ENCODE results near the gene FLOT1. TPM values are rescaled to one million over a fixed set of nuclear protein-coding genes. Genes with fewer than 3 reads are reported as not detected.
A peak's percentile ranks its signal among the peaks of the same experiment; 100 is the strongest.
"Not testable (repeated sequence)": the region's sequence is repeated elsewhere in the genome, so short reads cannot be mapped to it uniquely, and the experiment has no call there.

FLOT1 gene
- polyA plus RNA-seq, 2 of the 4 experiments (the other 2 are of a cell fraction) = 89.7 to 135 TPM

DNA sequence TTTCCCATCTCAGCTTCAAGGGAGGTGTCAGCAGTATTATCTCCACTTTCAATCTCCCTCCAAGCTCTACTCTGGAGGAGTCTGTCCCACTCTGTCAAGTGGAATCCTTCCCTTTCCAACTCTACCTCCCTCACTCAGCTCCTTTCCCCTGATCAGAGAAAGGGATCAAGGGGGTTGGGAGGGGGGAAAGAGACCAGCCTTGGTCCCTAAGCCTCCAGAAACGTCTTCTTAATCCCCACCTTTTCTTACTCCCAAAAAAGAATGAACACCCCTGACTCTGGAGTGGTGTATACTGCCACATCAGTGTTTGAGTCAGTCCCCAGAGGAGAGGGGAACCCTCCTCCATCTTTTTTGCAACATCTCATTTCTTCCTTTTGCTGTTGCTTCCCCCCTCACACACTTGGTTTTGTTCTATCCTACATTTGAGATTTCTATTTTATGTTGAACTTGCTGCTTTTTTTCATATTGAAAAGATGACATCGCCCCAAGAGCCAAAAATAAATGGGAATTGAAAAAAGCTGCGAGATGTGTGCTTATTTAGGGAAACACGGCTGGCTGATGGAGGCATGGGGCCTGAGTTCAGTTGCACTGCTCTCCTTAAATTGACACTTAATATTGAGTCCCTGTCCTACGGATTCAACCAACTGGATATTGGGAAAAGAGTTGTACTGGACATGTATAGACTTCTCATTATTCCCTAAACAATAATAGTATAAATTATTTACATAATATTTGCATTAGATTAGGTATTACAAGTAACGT, 17.4 kb downstream of the FLOT1 start:
- WGBS (ENCODE audit: missing lambda C conversion rate) = 51% methylated on average over 6 of the region's 6 CpGs
- TF ChIP-seq, protein P1, sequence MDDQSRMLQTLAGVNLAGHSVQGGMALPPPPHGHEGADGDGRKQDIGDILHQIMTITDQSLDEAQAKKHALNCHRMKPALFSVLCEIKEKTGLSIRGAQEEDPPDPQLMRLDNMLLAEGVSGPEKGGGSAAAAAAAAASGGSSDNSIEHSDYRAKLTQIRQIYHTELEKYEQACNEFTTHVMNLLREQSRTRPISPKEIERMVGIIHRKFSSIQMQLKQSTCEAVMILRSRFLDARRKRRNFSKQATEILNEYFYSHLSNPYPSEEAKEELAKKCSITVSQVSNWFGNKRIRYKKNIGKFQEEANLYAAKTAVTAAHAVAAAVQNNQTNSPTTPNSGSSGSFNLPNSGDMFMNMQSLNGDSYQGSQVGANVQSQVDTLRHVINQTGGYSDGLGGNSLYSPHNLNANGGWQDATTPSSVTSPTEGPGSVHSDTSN (IDR thresholded peaks at IDR 0.05) = 0 out of 2 replicates have a peak, but pooled peaks have one; percentile 15
- TF ChIP-seq HOXA7 (CRISPR knock-in tag; IDR thresholded peaks at IDR 0.05) (no peak; the same call in none of the 2 replicates), ZFP36 (IDR thresholded peaks at IDR 0.05; ENCODE audit: borderline replicate concordance, partially characterized antibody) (no peak), JUN (IDR thresholded peaks at IDR 0.05) (peak; percentile 7 to 16; a peak in 4 of 5 replicates), CEBPB (IDR thresholded peaks at IDR 0.05) (no peak), TFCP2L1 (CRISPR knock-in tag; IDR thresholded peaks at IDR 0.05) (peak; percentile 32; the same call in 1 of the 2 replicates)
- TF ChIP-seq, protein P2, sequence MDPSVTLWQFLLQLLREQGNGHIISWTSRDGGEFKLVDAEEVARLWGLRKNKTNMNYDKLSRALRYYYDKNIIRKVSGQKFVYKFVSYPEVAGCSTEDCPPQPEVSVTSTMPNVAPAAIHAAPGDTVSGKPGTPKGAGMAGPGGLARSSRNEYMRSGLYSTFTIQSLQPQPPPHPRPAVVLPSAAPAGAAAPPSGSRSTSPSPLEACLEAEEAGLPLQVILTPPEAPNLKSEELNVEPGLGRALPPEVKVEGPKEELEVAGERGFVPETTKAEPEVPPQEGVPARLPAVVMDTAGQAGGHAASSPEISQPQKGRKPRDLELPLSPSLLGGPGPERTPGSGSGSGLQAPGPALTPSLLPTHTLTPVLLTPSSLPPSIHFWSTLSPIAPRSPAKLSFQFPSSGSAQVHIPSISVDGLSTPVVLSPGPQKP (IDR thresholded peaks at IDR 0.05; ENCODE audit: low read depth, low read length) = no peak
- ATAC-seq (no peak), DNase-seq (ENCODE audit: low read depth in 1 of 2, low spot score in 1 of 2) (no peak), FAIRE-seq (no peak)
- POLR2A ChIA-PET = interaction anchor here (0.6 kb wide), 2 partner anchors 38 to 424 kb away, joined by 3 to 4 read pairs; no protein-coding TSS in a partner anchor
- Histone ChIP-seq H3K4me3 (no peak overlapping the region), H3K27ac (peak overlapping the region in 1 of 2 experiments; percentile 10; a peak in 2 of 6 replicates), H3K9me3 (no peaks in the 10 kb centered on the region), H3K4me2 (peak overlapping the region; percentile 96; the same call in 2 of the 3 replicates), H3K4me1 (peaks cover 50% of the 10 kb centered on the region)
- CTCF ChIA-PET = interaction anchor here (0.6 to 18.8 kb wide), 5 partner anchors 7 to 111 kb away, joined by 3 to 539 read pairs (median 5); partner anchors contain the start of gene DHX16

GRCh38 chr6:30723843-30724741, 18.4 kb downstream of the FLOT1 start:
- CTCF ChIA-PET = interaction anchor here (0.6 to 18.8 kb wide), 20 partner anchors 8 to 355 kb away, joined by 3 to 539 read pairs (median 5); partner anchors contain the start of genes DDR1, DHX16 and NRM
- peak overlapping the region; percentile 96 for H3K4me2 ChIP-seq
- peaks cover 54% of the 10 kb centered on the region for H3K4me1 ChIP-seq
- POLR2A ChIA-PET = interaction anchor here (0.6 to 2.0 kb wide), 2 partner anchors 37 to 45 kb away, joined by 3 to 11 read pairs; no protein-coding TSS in a partner anchor
- H3K27ac ChIP-seq = peak overlapping the region in 1 of 2 experiments; percentile 10; a peak in 1 of 6 replicates
- not testable (repeated sequence) for DNase-seq (ENCODE audit: low read depth in 1 of 2, low spot score in 1 of 2); H3K4me3 ChIP-seq; H3K9me3 ChIP-seq; ATAC-seq; FAIRE-seq
- 80% methylated on average over 17 of the region's 29 CpGs for WGBS (ENCODE audit: missing lambda C conversion rate)

- Histone ChIP-seq H3K4me1 (peaks cover 58% of the 10 kb centered on the region), H3K4me3 (peak overlapping the region; percentile 98), H3K27ac (peak overlapping the region in 1 of 2 experiments; percentile 100; a peak in 3 of 6 replicates), H3K4me2 (peak overlapping the region; percentile 96)
- ChIA-PET POLR2A (interaction anchor here (0.6 to 3.5 kb wide), 3 partner anchors 10 to 44 kb away, joined by 3 to 12 read pairs (median 11); no protein-coding TSS in a partner anchor), CTCF (interaction anchor here (0.6 to 18.8 kb wide), 37 partner anchors 9 to 409 kb away, joined by 3 to 539 read pairs (median 5); partner anchors contain the start of genes DDR1, DHX16, IER3 and NRM)
- ATAC-seq; DNase-seq (ENCODE audit: low read depth in 1 of 2, low spot score in 1 of 2); FAIRE-seq; H3K9me3 ChIP-seq: not testable (repeated sequence)
- 0 out of 5 replicates have a peak, but pooled peaks of 1 of the 2 experiments have one; percentile 32 for TF ChIP-seq JUN (IDR thresholded peaks at IDR 0.05)
- WGBS (ENCODE audit: missing lambda C conversion rate) = 73% methylated on average over 13 of the region's 16 CpGs
These were observed 19.2 kb downstream of the FLOT1 start for GRCh38 chr6:30723159-30723842.

Measured in A549 (cell line).